Small intestine (tissue), 7 donors: ENCODE data around the gene ZNF664. TPM values are rescaled to one million over a fixed set of nuclear protein-coding genes. Genes with fewer than 3 reads are reported as not detected.

Experiments used
- DNase-seq, 2 donors: peaks; one replicate each; pipeline versions ENCODE4 v3.0.0 to v3.0.0-alpha.2; 2013
- FAIRE-seq: peaks from 2 replicates; lab custom pipeline; 2012; peaks lifted over from hg19 to GRCh38; lab: Jason Lieb, UNC
- H3K27ac ChIP-seq, 3 donors: one replicate each; pipeline ENCODE4 v1.5.1; 2013; ENCODE audit warnings: low read length in 2 of 3, mild to moderate bottlenecking in 2 of 3, control low read depth in 1 of 3, inconsistent platforms in 1 of 3, low read depth in 1 of 3, moderate library complexity in 1 of 3
- H3K27me3 ChIP-seq, 3 donors: one replicate each; pipeline ENCODE4 v1.6.1; 2013; ENCODE audit warnings: low read length in 3 of 3, inconsistent platforms in 1 of 3; ENCODE audit not compliant: control insufficient read depth in 3 of 3, insufficient read depth in 3 of 3
- H3K36me3 ChIP-seq, 3 donors: one replicate each; pipeline ENCODE4 v1.6.1; 2013; ENCODE audit warnings: low read length in 3 of 3, inconsistent platforms in 1 of 3, low read depth in 1 of 3, mild to moderate bottlenecking in 1 of 3, moderate library complexity in 1 of 3; ENCODE audit not compliant: control insufficient read depth in 3 of 3, insufficient read depth in 2 of 3
- H3K4me1 ChIP-seq, 3 donors: one replicate each; pipeline ENCODE4 v1.6.1; 2013; ENCODE audit warnings: low read length in 2 of 3, inconsistent platforms in 1 of 3, low read depth in 1 of 3, mild to moderate bottlenecking in 1 of 3, moderate library complexity in 1 of 3; ENCODE audit not compliant: control insufficient read depth in 3 of 3, insufficient read depth in 2 of 3
- H3K4me3 ChIP-seq, 3 donors: one replicate each; pipeline ENCODE4 v1.5.1; 2013; ENCODE audit warnings: low read length in 3 of 3, control low read depth in 1 of 3, inconsistent platforms in 1 of 3, low read depth in 1 of 3, mild to moderate bottlenecking in 1 of 3, moderate library complexity in 1 of 3
- H3K9me3 ChIP-seq, 2 donors: one replicate each; pipeline ENCODE4 v1.6.1; 2013; ENCODE audit warnings: low read depth in 1 of 2, low read length in 1 of 2; ENCODE audit not compliant: control insufficient read depth in 2 of 2, insufficient read depth in 1 of 2
- WGBS, 3 donors: extraction: QIAGEN DNeasy Blood & Tissue Kit; methylation state at CpG; one replicate each; pipeline ENCODE4 v1.1.7; 2013; 5-methylcytosine and 5-hydroxymethylcytosine counted together
- polyA plus RNA-seq, 4 donors: library from polyadenylated mRNA; stranded (reverse) in 3 of 4; unstranded in 1 of 4; fragments of 200-250 nt in 3 of 4; fragments of 120-200 nt in 1 of 4; gene quantifications; one replicate each; pipeline versions ENCODE4 v1.2.1 to v1.2.3, GENCODE V29; 2013
- donor health status: healthy with polysubstance abuse.
- donor health status: control.
- donor health status: control.
- donor health status: Bipolar disorder and iron deficiency.
- donor health status: healthy.

The ZNF664 gene
- polyA plus RNA-seq, 4 donors: 59.9 to 147 (median 92.4) TPM

DNA sequence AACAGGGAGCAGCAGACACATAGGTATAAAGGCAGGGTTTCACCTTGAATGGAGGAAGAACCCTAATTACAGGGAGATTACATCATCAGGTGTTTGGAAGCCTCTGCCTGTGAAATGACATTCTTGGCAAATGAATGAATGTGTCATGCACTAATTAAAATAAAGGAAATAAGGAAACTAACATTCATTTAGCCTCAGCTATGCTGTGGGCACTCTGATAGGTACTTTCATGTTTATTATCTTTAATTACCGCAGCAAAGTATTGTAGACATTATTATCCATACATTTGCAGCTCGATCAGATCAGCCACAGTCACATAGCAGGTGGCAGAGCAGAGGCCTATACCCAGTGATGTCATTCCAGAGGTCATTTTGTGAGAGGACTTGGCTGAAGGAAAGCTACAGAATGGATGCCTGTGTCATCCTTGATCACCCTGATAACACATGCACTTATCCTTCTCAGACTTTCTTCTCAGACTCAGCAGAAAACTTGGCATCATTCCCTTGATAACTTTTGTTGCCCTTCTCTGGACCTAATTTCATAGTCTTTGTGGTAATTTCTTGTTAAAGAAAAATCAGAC, 18.4 kb downstream of the ZNF664 start:
- peaks cover 3 to 20% (median 14%) of the 10 kb centered on the region in 3 donors for H3K36me3 ChIP-seq
- no peaks in the 10 kb centered on the region for H3K27me3 ChIP-seq
- H3K9me3 ChIP-seq: no peaks in the 10 kb centered on the region
- DNase-seq: peak; percentile 68 to 92
- FAIRE-seq: no peak
- 4 to 68% (median 37%) methylated on average over 2 of the region's 2 CpGs for WGBS, 3 donors
- no peak overlapping the region for H3K4me3 ChIP-seq
- peak overlapping the region; percentile 86 to 92 (median 88) for H3K27ac ChIP-seq
- H3K4me1 ChIP-seq: peaks cover 6 to 86% (median 21%) of the 10 kb centered on the region in 3 donors

DNA sequence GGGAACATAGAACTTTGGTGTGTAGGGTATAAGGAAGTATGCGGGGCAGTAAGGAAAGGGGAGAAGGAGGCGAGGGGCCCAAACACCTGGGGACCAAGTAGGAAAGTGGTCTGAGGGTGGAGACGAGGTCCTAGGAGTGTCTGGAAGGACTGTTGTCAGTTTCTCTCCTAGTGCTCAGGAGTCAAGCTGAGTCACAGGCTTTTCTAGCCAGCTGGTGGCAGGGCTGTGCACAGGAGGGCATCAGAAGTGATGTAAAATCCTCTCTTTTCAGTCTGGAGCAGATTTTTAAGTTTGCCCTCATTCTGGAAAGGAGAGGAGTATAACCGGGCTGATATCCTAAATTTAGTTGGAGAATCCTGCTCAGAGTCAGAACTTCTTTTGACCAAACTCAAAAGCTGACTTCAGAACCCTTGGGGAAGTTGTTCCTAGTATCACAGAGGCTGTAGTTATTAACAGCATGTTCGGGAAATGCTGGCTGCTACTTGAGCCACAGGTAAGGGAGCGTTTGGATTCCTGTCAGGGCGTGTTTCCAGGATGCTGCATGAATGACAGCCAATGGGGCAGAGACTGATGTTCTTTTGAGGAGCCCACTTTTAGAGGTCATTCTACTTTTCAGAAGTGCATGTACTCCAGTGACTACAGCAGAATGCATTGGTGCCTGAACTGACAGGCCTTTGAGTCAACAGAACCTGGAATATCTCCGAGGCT, 19.3 kb downstream of the ZNF664 start:
- peak overlapping the region; percentile 62 to 86 (median 86) for H3K27ac ChIP-seq
- DNase-seq (no peak), FAIRE-seq (no peak)
- H3K9me3 ChIP-seq: no peaks in the 10 kb centered on the region
- no peaks in the 10 kb centered on the region for H3K27me3 ChIP-seq
- H3K36me3 ChIP-seq: peaks cover 3 to 25% (median 14%) of the 10 kb centered on the region in 3 donors
- H3K4me1 ChIP-seq: peaks cover 6 to 85% (median 20%) of the 10 kb centered on the region in 3 donors
- H3K4me3 ChIP-seq: no peak overlapping the region
- WGBS, 3 donors: 40 to 72% (median 46%) methylated on average over 8 of the region's 8 CpGs

DNA sequence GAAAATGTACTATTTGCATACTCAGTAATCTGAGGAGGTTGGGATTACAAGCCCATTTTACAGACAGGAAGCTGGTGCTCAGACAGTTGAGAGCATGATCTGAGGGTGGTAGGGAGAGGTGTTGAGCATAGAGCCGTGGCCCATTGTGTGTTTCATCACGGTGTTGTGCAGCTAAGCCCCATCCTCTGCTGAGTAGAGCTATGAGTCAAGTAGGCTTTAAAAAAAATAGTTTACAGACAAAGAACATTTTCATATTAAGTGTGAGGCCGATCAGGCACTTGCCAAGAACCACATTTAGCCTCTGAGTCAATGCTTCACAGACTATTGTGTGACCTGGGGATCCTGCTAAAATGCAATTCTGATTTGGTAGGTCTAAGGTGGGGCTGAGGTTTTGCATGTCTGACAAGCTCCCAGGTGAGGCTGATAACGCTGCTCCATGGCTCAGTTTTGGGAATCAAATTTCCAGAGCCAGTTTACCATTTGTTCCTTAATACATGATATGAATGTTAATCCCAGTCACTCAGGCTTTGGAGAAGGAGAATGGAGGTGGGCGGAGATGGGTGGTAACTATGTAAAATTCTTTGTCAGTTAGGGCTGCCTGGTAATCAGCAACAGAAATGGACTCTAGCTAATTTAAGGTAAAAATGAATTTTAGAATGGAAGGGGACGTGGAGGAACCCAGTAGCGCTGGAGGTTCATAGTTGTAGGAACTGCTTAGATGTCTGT, 22.2 kb downstream of the ZNF664 start:
- Histone ChIP-seq H3K27me3 (no peaks in the 10 kb centered on the region), H3K27ac (no peak overlapping the region), H3K9me3 (no peaks in the 10 kb centered on the region), H3K4me1 (peaks cover 6 to 63% (median 12%) of the 10 kb centered on the region in 3 donors), H3K36me3 (peaks cover 3 to 29% (median 8%) of the 10 kb centered on the region in 3 donors), H3K4me3 (no peak overlapping the region)
- FAIRE-seq: no peak
- no peak for DNase-seq
- 79 to 82% (median 80%) methylated on average over 7 of the region's 7 CpGs for WGBS, 3 donors

DNA sequence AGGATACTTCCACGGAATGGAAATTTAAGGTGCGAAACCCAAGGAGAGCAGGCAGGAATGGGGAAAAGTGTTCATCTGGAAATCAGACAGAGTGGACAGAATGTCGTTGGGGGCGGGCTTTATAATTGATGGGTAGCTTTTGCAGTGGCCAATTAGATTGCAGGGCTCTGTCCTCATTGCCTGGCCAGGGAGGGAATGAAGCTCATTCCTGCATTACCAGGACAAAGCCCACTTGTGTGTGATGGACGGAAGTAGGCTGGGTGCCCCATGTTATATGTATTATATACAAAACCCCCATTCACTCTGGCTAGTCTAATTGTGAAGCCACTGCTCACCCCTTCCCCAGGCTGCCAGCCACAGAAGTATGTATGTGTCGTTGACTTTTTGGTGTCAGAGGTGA, 23.6 kb downstream of the ZNF664 start:
- Histone ChIP-seq H3K36me3 (peaks cover 3 to 35% (median 15%) of the 10 kb centered on the region in 3 donors), H3K9me3 (no peaks in the 10 kb centered on the region), H3K4me1 (peaks cover 4 to 51% (median 11%) of the 10 kb centered on the region in 3 donors), H3K4me3 (no peak overlapping the region), H3K27me3 (no peaks in the 10 kb centered on the region), H3K27ac (no peak overlapping the region)
- WGBS, 3 donors: 84 to 89% (median 86%) methylated on average over 6 of the region's 6 CpGs
- no peak for DNase-seq
- FAIRE-seq: no peak

DNA sequence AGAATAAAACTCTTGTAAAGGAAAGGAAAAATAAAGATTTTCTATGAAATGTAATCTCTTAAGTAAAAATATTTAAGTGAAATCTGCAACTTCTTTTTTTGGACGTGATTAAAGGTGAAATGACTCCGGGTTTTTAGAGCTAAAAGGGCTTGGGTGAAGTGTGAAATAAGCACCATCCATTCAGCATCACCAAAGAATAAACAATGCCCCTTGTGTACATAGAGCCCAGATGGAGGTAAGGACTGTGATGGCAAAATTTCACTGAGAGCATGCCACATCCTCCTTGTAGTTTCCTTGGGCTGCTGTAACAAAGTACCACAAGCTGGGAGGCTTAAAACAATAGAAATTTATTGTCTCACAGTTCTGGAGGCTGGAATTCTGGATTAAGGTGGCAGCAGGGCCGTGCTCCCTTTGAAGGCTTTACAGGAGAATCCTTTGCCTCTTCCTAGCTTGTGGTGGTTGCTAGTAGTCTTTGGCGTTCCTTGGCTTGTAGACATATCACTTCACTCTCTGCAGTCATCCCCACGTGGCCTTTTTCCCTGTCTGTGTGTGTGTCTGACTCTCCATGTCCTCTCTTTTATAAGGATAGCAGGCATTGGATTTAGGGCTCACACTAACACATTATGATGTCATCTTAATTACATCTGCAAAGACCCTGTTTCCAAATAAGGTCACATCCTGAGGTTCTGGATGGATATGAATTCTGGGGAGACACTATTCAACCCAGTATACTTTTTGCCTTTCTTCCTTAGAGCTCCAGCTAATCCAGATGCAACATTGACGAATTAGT, 24.2 kb downstream of the ZNF664 start:
- H3K36me3 ChIP-seq: peaks cover 3 to 38% (median 21%) of the 10 kb centered on the region in 3 donors
- no peaks in the 10 kb centered on the region for H3K9me3 ChIP-seq
- 84 to 90% (median 85%) methylated on average over 6 of the region's 6 CpGs for WGBS, 3 donors
- DNase-seq: no peak
- peaks cover 4 to 47% (median 9%) of the 10 kb centered on the region in 3 donors for H3K4me1 ChIP-seq
- no peak for FAIRE-seq
- H3K27ac ChIP-seq: no peak overlapping the region
- H3K27me3 ChIP-seq: no peaks in the 10 kb centered on the region
- H3K4me3 ChIP-seq: no peak overlapping the region

DNA sequence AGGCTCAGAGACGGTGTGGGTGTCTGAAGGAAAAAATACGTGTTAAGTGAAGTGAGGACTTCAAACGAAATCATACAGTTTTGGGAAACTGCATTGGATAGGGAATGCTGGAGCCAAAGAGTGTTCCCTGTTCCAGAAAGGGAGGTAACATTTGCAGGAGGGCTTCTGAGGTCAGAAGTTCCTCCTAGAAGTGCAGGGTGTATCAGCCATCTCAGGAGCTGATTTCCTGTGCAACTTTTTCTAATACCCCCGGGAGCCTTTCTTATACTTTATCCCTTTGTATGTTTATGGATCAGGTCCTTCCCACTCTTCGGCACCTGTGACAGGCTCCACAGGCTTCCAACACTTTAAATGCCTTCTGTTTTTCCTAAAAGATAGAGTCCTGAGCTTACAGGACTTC, 24.9 kb downstream of the ZNF664 start:
- Histone ChIP-seq H3K9me3 (no peaks in the 10 kb centered on the region), H3K27me3 (no peaks in the 10 kb centered on the region), H3K27ac (no peak overlapping the region), H3K36me3 (peaks cover 0 to 41% (median 22%) of the 10 kb centered on the region in 3 donors), H3K4me3 (no peak overlapping the region), H3K4me1 (peaks cover 4 to 44% (median 9%) of the 10 kb centered on the region in 3 donors)
- FAIRE-seq (no peak), DNase-seq (no peak)
- WGBS, 3 donors: 64 to 80% (median 78%) methylated on average over 5 of the region's 5 CpGs

DNA sequence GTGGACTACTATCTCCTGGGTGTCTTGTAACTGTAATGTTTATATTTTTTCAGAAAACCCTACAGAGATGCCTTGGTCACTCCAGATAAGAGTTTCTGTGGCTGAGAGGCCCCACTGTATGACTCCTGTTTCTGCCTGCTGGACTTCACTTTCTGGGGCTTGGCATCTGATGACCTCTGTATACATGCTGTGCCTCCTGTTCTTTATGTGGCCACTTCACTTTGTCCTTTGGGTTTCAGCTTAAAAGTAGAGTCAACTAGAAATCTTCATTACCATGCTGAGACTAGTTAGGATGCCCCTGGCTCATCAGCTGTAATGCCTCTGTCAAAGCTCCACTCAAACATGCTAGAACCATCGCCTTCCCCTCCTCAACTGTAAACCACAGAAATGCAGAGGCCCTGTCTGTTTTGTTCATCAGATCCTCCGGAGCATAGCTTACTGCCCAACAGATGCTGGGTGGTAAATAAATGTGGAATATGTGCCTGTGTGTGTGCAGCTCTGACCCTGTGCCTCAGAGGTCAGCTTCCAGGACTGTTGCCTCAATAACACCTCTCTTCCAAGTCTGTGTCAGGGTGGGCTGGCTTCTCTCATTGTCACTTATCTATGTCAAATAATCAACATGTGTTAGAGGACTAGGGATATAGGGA, 25.5 kb downstream of the ZNF664 start:
- no peak for DNase-seq
- Histone ChIP-seq H3K27ac (no peak overlapping the region), H3K9me3 (no peaks in the 10 kb centered on the region), H3K36me3 (peaks cover 0 to 43% (median 20%) of the 10 kb centered on the region in 3 donors), H3K4me1 (peaks cover 1 to 38% (median 7%) of the 10 kb centered on the region in 3 donors), H3K4me3 (no peak overlapping the region), H3K27me3 (no peaks in the 10 kb centered on the region)
- WGBS, 3 donors: 76 to 84% (median 83%) methylated on average over 2 of the region's 2 CpGs
- FAIRE-seq: no peak
